Effector CD8-positive, alpha-beta T cell (primary cell): ENCODE results near the gene EN1.

ENCODE experiments used
- DNase-seq: peaks from one replicate; lab custom pipeline; 2025; lab: John Stamatoyannopoulos, UW

EN1 gene

GRCh38 chr2:118842661-118843482, 4.6 kb downstream of the EN1 start:
- no peak for DNase-seq

- no peak for DNase-seq
These were observed 5.5 kb downstream of the EN1 start for GRCh38 chr2:118841828-118842461.

DNA sequence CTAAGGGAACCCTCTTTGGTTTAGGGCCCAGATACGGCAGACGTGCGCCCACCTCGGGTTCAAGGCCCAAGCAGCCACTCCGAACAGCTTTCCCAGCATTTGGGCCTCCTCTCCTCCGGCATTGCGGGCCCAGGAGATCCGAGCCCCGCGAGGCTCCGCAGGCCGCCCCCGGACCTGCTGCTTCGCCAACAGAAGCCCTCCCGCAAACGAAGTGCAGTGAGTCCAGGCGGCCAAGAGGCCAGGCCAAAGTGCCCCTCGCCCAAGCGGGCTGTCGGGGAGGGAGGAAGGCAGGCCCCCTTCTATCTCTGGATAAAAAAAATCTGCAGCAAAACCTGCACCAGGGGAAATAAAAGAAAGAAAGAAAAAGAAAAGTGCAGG, 6.0 kb downstream of the EN1 start:
- no peak for DNase-seq

DNA sequence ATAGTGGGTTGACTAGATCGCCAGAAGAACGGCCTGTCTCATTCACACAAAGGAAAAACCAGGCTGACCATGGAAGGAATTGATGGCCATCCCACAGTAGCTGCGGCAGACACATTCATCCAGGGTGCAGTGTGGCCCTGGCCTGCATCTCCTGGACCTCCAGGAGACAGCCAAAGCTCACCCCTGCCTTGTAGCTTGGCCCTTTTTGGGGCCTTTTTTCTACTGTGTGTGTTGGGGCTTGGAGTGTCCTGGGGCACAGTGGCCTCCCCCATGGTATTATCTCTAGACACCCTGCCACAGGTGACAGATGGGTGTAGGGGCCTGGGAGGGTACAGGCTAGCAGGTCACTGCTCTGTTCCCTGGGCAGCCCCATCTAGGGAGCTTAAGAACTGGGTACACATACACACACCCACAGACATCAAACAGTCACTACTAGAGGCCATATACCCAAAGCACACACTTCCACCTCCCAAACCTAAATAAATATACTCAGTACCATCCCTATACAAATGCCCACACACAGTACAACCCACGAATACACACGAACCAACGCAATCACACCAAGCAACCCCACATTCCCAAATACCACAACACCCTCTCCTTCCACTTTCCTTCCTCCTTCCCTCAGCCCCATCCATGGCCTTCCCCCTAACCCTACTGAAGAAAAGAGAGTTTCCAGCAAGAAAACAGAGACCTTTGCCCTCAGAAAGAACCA, 8.6 kb downstream of the EN1 start:
- no peak for DNase-seq

DNA sequence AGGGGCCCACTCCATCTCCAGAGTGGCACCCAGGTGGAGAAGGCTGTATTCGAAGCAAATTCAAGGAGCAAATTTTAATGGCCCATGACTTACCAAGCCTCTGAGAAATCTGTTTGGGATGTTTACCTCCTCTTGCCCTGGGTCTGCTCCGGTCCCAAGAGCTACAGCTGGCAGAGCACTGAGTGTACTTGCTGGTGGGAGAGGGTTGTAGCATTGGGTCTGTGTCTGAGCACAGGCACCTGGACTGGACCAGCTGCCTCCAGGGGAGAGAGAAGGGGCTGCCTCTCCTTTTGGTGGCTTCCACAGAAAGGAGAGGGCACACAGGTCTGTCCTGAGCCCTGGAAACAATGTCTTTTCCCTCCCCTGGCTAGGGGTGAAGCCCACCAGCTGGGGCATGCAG, 9.8 kb downstream of the EN1 start:
- no peak for DNase-seq

GRCh38 chr2:118837067-118837466, 10.4 kb downstream of the EN1 start:
- no peak for DNase-seq

DNA sequence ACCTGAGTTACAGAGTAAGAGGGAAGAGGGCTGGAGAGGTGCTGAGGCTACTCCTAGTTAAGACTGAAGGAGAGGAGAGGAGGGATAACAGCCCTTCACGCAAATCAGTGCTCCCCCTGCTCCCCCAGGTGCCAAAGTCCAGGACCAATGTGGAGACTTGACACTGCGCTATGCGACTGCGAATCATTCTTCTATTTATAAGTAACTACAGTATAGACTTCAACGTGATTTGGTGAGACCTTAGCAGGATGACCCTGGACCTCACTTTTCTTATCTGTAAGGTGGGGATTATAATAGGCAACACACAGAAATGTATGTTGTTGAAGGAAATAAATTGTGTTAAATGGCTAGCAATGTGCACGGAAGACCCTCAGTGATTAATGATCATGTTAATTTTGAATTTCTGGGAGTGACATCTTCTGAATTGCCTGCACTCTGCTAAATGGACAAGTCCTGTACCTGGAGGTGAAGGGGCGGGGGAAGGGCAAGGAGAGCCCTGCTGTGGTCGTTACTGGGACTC, 11.0 kb downstream of the EN1 start:
- no peak for DNase-seq

GRCh38 chr2:118835746-118836410, 11.6 kb downstream of the EN1 start:
- DNase-seq = no peak

DNA sequence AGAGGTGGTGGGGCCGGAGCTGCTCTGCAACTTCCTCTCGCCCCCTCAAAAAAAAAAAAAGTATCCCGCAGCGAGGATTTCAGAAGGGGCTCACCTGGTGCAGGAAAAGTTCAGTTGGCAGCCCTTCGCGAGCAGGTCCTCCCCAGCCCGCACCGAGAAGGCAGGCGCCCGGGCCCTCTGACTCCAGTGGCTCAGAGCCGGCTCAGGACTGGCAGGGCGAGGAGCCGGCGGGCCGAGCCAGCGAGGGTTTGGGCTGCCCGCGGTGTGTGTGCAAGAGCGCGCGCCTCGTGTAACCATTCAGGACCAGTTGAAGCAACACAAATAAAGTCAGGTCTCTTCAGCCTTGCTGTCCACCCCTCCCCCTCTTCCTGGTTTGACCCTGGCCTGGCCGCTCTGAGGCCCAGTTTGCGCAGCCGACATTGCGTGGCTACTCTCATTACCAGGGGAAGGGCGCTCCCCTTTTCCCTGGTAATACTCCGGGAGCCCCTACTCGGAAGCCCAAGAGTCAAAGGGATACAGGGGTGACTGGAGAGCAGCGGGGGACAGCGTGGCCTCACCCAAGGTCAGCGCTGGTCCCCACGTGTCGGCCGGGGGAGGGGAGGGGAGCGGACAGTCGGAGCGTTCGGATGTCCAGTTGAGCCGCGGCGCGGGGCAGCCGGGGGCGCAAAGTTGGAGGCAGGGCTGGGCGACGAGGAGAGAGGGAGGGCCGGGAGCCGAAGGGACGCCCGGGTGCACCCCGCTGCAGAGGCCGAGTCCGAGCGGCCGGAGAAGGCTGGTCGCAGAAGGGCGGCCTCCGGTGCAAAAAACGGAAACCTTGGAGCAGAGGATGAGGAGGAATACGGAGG, 12.3 kb downstream of the EN1 start:
- DNase-seq = no peak

- DNase-seq = no peak
These were observed 13.0 kb downstream of the EN1 start for GRCh38 chr2:118834440-118834810.

GRCh38 chr2:118833716-118834439, 13.6 kb downstream of the EN1 start:
- DNase-seq = no peak

DNA sequence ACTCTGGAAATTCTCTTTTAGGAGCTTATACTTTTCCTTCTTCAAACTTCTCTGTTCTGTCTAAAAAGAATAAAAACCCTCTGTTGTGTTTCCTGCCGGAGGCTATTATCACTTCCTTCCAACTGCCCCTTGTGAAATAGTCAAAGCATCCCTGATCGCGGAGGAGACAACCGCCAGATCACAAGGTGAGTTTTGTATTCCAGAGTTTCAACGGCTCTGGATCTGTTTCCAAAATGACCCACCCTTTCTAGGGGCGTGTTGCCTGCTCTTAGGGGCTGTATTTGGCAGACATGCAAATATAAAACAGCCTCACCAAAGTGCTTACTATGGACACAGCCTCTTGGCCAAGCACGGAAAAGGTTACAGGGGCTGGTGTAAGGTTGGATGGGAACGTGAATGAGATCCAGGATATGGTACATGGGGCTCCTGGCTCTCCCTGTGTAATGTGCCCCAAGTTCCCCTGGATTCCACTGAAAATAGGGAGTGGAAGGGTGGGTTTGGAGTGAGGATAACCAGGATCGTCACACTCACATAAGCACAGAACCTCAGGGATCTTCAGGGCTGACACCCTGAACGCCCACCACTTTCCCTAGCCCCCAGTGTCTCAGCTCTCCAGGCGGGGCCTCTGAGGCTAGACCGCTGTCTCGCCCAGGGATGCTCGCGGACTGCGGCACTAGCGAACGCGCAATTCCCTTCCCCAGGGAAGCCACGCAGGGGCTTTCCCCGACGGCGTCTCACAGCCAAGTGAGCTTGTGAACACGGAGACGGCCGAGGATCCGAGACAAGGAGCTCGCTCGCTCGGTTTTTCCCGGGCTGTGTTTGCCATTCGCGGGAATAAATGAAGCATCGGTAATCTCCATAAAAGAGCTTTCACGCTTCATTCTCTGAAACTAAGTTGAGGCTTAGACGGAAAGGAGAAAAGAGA, 14.4 kb downstream of the EN1 start:
- DNase-seq = no peak

DNA sequence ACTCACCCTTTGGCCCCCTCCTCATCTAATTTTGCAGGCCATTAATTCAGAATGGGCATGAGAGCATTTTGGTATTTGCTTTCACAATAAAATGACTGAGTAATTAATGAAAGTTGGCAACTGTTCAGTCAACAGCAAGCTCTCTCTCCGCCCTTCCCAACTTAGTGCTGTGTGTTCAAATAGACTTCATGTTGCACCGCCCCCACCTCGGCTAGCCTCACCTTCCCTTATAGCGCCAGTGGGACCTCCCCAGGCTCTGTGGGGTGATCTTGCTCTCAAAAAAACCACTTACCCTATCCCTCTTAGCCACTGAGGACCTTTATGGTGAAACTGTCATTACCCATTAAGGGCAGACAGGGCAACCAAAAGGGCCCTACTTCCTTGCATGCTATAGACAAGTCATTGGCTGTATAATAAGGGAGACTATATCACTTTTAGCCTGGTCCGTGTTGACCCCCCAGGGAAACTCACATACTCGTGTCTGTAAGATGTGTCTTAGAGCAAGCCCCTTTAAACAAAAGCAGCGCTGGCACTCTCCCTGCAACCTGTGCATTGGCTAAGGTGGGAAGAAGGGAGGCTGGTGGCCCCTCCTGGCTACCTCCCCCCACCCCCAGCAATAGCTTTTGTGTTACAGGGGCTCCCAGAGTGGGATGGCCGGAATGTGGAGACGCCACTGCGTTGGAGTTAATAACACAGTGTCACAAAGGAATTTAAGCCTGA, 15.2 kb downstream of the EN1 start:
- DNase-seq = no peak

- no peak for DNase-seq
These were observed 16.6 kb downstream of the EN1 start for GRCh38 chr2:118830881-118831280.

GRCh38 chr2:118830118-118830517, 17.3 kb downstream of the EN1 start:
- DNase-seq = no peak

- no peak for DNase-seq
These were observed 21.4 kb downstream of the EN1 start for GRCh38 chr2:118826093-118826492.

GRCh38 chr2:118823633-118824032, 23.8 kb downstream of the EN1 start:
- no peak for DNase-seq

- no peak for DNase-seq
These were observed 24.9 kb downstream of the EN1 start for GRCh38 chr2:118822572-118822971.

GRCh38 chr2:118822015-118822414, 25.4 kb downstream of the EN1 start:
- DNase-seq = no peak
